ENCODE data around the gene TATDN3.
"Not testable (repeated sequence)": the region's sequence is repeated elsewhere in the genome, so short reads cannot be mapped to it uniquely, and the experiment has no call there.

TATDN3 gene
- total RNA-seq: 9.7 to 15.2 reads per million in 2 donors

DNA sequence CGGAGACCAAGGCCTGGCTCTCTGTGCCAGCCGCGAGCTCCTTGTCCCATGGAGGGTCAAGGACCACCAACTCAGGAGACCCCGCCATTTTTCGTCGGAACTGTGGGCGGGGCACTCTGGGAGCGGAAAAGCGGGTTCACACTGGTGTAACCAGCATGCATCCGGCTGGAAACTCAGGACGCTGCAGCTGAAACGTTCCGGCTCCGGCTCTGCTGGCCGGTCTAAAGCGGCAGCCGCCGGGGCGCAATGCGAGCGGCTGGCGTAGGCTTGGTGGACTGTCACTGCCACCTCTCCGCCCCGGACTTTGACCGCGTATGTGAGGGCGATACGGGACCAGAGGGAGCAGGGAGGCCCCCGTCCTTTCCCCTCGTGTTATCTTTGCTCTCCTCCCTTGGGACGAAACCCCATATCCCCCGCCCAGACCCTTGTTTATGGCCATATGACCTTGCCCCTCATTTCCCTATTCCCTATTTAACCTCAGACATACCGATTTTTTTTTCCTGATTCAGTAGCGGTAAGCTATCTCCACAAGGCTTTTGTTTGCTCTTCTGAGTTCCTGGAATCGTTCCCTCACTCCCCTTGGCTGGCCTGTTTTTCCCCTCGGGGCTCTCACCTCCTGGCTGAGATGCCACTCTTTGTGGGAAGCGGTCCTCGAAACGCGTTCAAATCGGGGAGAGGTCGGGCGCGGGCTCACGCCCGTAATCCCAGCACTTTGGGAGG is at the start of gene TATDN3, which contains the start of gene NSL1:
TSS of gene TATDN3 (plus strand) at position 219 of the 720 bp plus-strand sequence. CDS start at position 247, 28 bp downstream.
TSS of gene NSL1 (minus strand) at position 102 of the 720 bp plus-strand sequence. CDS start at position 88, 14 bp downstream.
- DNase-seq: peak; percentile 95

- no peak for DNase-seq
Measured at GRCh38 chr1:212743901-212744475, 47.7 kb upstream of the TATDN3 start.

DNA sequence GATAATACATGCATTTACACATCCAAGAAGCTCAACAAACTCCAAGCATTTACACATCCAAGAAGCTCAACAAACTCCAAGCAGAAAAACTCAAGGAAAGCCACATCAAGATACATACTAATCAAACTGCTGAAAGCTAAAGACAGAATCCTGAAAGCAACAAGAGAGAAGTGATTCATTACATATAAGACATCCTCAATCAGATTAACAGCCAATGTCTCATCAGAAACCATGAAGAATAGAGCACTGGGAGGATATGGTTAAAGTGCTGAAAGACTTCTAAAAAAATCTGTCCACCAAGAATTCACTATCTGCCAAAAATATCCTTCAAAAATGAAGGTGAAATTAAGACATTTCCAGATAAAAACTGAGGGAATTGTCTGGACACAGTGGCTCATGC is 46.4 kb upstream of the TATDN3 start:
- DNase-seq: no peak

GRCh38 chr1:212746546-212746945 is 45.1 kb upstream of the TATDN3 start:
- no peak for DNase-seq

DNA sequence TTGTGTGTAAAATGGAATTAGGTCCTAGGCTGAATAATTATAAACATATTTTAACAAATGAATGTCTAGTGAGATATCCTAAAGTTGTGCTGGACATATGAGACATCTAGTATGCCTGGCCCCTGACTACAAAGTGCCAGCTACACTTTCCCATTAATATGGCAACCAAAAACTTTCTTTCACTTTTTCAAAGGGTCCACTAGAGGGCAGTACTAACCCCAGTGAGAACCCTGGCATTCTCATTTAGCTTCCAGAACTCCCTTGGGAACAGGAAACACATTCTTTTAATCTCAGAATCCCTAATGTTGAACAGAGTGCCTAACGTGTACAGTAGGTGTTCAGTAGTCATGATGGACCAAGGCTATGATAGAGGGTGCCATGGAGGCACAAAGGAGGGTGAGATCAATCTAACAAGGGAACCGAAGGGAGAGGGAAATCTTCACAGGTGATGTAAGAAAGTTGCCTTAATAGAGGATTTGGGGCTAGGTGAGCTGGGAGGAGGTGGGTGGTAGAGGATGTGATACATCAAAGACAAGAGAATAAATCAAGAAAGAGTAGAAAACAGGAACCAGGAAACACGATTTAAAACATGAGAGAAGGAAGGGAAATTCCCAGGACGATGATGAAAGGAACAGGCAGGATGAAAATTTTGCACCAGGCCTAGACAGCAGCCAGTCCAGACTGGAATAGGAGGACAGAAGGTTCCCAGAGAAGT is 41.7 kb upstream of the TATDN3 start:
- DNase-seq: no peak

DNA sequence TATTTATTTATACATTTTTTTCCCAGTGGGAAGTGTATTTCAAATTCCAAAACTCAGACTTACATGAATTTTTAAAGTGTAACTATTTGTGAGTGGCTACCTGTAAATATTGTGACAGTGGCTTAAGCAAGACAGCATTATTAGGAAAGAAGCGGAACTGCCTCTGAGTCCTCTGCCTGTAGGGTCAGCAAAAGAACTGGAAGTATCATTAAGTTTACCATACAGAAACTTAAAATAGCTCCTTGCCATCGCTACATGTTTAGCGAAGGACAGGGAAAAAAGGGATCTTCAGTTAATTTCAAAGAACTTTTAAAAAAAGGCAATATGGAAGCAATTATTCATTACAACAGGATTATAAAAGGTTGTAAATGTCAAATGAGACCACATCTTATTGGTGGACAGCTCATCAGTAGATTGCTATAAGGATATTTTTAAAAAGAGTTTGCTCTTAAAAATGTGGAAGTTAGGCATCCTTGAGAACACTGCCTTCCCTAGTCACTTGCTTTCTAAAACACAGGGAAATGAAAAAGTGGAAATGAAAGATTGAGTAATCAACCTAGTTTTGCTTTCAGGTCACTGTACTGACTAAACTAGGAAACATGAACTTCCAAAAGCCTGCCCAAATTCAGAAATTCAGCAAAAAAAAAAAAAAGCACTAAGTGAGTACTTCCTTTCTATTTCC is 39.3 kb upstream of the TATDN3 start:
- no peak for DNase-seq

DNA sequence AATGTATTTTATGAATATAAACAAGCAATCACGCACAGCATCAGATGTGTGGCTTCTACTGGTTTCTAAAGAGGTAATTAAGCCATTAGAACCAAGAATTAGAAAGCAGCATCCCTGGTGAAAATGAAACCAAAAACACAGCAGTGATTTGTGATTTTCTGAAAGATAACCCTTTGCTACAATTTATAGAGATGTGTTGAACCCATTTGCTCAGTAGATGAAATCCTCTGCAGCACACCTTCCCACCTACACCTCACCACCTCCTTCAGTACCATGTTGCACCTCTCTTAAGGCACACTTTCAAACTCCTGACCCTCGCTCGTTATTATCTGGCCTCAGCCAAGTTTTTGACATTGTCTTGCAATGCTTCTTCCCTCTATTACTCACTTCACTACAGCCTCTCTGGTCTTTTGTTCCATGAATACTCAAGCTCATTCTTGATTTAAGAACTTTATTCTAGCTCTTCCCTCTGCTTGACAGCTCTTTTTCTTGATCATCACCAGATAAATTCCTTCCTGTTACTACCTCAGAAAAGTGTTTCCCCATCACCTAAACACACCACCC is 38.7 kb upstream of the TATDN3 start:
- no peak for DNase-seq

DNA sequence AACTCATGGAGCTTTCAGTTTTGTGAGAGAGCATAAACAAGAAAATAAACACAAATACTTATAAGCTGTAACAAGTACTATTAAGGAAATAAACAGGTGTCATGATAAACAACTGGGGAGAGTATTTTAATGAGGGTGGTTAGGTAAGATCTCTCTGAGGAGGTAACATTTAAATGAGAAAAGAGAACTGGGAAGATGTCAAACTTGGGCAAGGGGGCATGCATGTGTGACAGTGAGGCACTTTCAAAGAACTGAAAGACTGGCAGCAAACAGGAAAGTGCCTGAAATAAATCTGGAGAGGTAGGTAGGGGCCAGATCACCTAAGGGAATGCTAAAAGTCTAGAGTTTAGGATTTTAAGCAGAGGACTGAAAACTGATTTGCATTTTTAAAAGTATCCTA is 37.9 kb upstream of the TATDN3 start:
- no peak for DNase-seq

- no peak for DNase-seq
Measured at GRCh38 chr1:212754193-212754592, 37.5 kb upstream of the TATDN3 start.

DNA sequence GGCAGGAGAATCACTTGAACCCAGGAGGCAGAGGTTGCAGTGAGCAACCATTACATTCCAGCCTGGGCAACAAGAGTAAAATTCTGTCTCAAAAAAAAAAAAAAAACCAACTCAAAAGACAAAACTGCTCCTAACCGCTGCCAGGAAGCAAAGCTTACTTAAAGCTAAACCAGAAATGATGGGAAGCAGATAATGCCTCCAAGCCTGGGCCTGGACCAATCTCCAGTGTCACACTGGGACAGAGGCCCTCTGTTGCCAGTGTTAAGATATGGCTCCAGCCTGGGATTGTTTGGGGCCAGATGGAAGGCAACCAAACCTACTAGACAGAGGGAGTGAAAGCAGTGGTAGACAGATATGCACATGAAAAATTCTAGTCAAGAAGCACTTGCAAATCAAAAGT is 37.0 kb upstream of the TATDN3 start:
- no peak for DNase-seq

DNA sequence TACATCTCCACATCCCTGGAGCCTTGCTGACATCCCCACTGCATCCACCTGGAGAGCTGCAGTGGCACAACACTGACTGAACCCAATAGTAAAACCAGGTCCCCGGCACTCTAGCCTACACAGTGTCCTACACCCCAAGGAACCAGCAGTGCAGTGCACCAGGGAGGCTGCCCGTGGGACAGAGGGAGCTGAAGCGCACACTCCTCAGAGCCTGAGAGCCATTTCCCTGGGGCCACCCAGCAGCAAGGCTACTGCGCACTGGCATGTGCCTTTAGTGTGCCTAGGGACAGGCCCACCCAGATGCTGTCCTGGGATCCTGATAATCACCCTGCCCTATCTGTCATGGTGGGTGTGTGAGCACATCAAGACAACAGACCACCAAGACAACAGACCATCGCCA is 32.0 kb upstream of the TATDN3 start:
- DNase-seq: no peak

DNA sequence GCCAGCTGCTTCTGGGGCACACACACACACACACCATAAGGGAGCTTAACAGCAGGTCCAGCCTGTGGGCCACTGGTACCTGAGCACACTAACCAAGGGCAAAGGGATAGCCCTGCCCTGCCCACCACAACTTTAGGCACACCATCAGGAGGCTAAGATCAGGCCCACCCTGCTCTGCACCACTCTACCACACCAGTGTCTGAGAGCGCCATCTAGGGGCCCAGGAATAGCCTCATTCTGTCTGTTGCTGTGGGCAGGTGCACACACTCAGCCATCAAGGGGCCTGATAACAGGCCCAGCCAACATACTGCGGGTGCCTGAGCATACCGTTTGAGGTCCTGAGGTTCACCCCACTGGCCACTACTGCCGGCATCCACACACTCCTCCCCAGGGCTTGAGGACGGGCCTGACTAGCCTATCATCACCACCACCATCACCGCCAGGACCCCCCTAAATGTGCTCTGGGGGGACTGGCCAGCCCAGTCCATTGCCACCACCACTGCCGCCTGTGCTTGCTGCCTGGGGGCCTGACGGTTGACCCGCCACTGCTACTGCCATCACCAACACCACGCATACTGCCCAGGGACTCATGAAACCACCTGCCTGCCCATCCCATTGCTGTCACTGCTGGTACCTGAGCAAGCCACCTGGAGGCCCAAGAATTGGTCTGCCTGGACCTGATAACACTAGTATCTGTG is 31.4 kb upstream of the TATDN3 start:
- peak; percentile 21 for DNase-seq

- no peak for DNase-seq
Measured at GRCh38 chr1:212762234-212762633, 29.5 kb upstream of the TATDN3 start.

DNA sequence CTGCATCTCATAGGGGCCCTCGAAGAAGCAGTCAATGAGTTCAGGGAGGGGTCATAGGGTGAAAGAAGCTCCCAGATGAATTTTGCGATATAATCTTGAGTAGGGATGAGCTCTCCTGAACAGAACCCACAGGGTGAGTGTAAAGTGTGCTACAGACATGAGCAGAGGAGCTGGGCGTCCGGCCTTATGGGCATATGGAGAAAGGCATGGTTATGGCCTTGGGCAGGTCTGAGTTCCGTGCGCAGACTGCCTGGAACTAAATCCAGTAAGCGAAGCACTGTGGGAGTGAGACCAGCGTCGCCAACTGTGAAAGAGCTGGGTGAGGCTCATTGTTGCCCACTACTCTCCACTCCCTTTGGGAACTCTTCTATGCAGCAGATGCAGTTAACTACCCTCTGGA is 28.9 kb upstream of the TATDN3 start:
- DNase-seq: no peak

- not testable (repeated sequence) for DNase-seq
Measured at GRCh38 chr1:212764718-212765281, 26.9 kb upstream of the TATDN3 start.

- DNase-seq: not testable (repeated sequence)
Measured at GRCh38 chr1:212766825-212767224, 24.9 kb upstream of the TATDN3 start.

DNA sequence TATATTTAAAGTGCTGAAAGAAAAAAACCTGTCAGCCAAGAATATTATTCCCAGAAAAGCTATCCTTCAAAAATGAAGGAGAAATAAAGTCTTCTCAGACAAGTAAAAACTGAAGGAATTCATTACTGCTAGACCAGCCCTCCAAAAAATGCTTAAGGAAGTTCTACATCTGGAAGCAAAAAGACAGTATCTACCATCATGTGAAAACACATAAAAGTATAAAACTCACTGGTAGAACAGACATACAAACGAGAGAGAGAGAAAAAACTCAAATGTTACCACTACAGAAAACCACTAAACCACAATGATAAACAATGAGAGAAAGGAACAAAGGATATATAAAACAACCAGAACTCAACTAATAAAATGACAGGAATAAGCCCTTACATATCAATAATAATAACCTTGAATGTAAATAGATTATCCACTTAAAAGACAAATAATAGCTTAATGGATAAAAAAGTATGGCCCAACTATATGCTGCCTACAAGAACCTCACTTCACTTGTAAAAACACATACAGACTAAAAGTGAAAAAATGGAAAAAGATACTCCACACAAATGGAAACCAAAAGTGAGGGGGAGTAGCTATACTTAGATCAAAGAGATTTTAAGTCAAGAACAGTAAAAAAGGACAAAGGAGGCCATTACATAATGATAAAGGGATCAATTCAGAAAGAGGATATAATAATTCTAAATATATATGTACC is 22.1 kb upstream of the TATDN3 start:
- no peak for DNase-seq

GRCh38 chr1:212771341-212771740 is 20.4 kb upstream of the TATDN3 start:
- DNase-seq: no peak

DNA sequence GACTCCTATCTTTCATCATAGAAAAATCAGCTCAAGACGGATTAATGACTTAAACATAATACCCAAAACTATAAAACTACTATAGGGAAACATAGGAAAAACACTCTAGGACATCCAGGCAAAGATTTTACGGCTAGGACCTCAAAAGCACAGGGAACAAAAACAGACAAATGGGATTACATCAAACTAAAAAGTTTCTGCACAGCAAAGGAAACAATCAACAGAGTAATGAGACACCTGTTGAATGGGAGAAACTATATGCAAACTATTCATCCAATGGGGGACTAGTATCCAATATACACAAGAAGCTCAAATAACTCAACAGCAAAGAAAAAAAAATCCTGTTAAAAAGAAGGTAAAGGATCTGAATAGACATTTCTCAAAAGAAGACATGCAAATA is 18.7 kb upstream of the TATDN3 start:
- DNase-seq: no peak

- DNase-seq: no peak
Measured at GRCh38 chr1:212774584-212774983, 17.1 kb upstream of the TATDN3 start.

DNA sequence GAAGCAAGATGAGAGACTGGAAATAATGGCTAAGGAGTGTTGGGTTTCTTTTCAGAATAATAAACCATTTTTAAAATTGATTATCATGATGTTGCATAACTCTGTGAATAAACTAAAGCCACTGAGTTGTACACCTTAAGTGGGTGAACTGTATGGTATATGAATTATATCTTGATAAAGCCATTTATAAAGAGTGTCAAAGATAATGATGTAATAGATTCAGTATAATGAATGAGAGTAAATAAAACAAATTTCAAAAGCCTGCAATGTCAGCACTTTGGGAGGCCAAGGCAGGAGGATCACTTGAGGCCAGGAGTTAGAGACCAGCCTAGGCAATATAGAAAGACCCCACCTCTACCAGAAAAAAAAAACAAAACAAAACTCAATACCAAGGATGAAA is 16.5 kb upstream of the TATDN3 start:
- no peak for DNase-seq

Measured in T-helper 9 cell (primary cell).